COLO829 (cell line): ENCODE measurements around the gene SIK1.

Experiments used
- DNase-seq: peaks from one replicate; pipeline ENCODE4 v3.0.0; 2012; ENCODE audit warnings: low spot score

The SIK1 gene

DNA sequence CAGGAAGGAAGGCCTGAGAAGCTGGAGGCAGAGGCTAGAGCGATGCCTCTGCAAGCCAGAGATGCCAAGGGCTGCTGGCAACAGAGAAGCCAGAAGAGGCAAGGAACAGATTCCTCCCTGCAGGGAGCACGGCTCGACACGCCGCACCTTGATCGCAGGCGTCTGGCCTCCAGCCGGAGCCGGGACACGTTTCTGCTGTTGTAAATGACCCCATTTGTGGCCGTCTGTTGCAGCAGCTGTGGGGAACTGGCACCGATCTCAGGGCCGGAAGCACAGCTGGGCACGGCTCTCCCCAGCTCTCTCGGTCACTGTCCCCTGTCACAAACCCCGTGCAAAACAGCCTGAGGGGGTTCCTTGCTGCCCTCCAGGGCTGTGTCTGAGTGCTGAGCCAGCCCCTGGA is 59.6 kb downstream of the SIK1 start:
- DNase-seq, result no peak

DNA sequence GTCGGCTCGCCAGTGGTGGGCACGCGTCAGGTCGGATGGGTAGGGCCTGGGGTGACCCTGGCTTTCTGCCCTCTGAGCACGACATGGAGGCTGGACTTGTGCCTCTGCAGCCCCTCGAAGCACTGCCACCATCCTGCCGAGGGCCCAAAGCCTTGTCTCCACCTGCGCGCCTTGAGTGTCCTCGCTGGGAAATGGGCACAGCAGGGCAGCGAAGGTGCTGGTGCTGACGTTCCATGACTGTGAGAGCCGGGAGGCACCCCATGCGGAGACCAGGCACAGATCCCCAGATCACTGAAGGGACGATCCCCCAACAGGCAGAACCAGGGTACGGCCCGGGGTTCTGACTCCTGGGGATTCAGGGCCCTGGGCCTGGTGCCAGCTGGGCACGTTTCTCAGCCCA is 60.3 kb downstream of the SIK1 start:
- DNase-seq, result no peak

DNA sequence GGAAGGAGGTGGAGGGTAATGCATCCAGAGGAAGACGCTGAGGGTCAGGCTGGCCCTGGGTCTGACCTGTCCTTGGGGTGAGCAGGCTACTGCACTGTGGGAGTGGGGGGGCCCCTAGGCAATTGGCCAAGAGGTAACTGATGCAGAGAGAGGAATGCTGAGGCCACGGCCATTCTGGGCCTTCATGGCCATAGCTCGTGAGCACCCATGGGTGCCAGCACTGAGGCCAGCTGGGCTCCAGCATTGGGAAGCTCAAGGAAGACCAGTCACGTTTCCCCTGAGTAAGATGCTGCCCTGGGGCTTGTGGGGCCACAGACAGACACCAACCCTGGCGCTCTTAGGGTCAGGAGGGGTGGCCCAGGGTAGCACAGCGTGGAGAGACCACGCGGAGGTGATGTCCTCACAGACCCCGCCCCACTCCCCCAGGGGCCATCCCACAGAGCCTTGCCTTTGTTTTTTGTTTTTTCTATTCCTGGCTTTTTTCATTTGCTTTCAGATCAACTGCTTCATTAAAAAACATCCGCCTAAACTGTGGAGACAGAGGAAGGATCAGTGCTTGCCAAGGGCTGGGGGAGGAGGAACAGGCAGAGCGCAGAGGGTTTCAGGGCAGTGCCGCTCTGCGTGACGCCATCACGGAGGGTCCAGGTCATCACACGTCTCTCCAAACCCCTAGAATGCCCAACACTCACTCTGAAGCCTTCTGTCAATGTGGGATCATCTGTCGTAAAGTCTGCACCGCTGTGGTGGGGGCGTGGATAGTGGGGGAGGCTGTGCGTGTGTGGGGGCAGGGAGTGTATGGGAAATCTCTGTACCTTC is 61.1 kb downstream of the SIK1 start:
- no peak for DNase-seq

DNA sequence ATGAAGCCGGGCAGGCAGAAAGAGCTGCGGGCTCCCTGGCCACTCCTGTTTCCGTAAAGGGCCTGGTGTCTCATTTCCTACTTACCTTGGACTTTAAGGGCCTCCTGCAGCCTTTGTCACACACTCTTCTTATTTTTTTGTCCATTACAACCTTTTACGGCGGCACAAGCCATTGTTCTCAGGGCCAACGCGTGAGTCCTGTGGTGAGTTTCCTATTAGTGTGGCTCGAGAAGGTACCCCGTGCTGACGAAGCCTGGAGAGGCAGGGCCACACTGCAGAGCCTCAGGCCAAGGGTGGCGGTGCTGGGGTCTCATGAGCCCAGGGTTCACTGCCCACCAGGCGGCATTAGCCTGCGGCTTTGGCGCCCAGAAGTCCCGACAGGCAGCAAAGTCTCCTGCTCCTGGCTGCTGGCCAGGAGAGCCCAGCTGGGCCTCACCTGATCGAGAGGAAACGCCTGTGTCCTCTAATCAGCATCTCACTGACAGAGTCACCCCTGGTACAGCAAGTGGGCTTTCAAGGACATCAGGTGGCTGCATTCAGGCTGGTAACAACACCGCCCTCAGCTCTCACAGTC is 62.0 kb downstream of the SIK1 start:
- DNase-seq, result no peak
